Lower leg skin (tissue), 4 donors: ENCODE data around the gene ZBTB8B. TPM values are rescaled to one million over a fixed set of nuclear protein-coding genes. Genes with fewer than 3 reads are reported as not detected.
A peak's percentile ranks its signal among the peaks of the same experiment; 100 is the strongest.
"Not testable (repeated sequence)": the region's sequence is repeated elsewhere in the genome, so short reads cannot be mapped to it uniquely, and the experiment has no call there.

Experiments used
- DNase-seq, 2 donors: peaks; one replicate each; pipeline ENCODE4 v3.0.0-alpha.2; 2019; ENCODE audit warnings: low spot score in 2 of 2
- H3K4me3 ChIP-seq: fragments of 200-600 bp; sonication (generic); 2 replicates; pipeline ENCODE4 v1.5.1; 2017; ENCODE audit warnings: mild to moderate bottlenecking, low read depth; ENCODE audit not compliant: poor library complexity, severe bottlenecking
- POLR2A ChIP-seq, 2 donors: fragments of 450-650 bp; IDR thresholded peaks; one replicate each; pipeline ENCODE4 v1.6.1; 2016 to 2017; ENCODE audit warnings: antibody characterized with exemption in 2 of 2, mild to moderate bottlenecking in 1 of 2, moderate library complexity in 1 of 2
- WGBS, 2 donors: methylation state at CpG; one replicate each; pipeline ENCODE4 v1.1.5; 2018; 5-methylcytosine and 5-hydroxymethylcytosine counted together
- intact Hi-C: fragments of 100-400 bp; cut with DNase I; formaldehyde crosslinking; loops from one replicate; pipeline ENCODE4 v1.15.0; 2023; ENCODE audit warnings: low total_unique reads
- total RNA-seq, 4 donors: library from RNA; depleted of rRNA; stranded (reverse); fragments of >200 nt; gene quantifications; one replicate each; pipeline ENCODE4 v1.1.0, GENCODE V29; 2016
- TF ChIP-seq, protein P1 (sequence below), 3 donors: fragments of 450-650 bp; IDR thresholded peaks; one replicate each; pipeline ENCODE4 v1.5.1; 2016; ENCODE audit warnings: antibody characterized with exemption in 3 of 3, mild to moderate bottlenecking in 3 of 3, moderate library complexity in 2 of 3

The ZBTB8B gene
- total RNA-seq, 4 donors from 2014 or later: 0.02 TPM; not detected in 3

DNA sequence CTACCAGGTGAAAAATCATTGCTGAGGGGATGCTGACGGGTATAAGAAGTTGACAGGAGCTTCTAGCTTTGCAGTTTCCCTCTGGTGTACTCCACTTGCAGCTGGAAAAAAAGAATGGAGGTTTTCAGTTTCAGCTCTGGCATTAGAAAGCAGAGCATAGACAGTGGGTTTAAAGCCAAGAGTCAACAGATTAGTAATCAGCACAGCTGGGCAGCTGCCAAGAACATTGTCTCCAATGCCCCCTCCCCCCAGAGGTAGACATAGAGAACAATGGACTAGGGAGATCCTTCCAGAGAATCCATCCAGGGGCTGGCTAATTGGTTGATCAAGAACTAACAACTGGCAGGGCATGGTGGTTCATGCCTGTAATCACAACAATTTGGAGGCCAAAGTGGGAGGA lies 10.1 kb upstream of the ZBTB8B start:
- WGBS, 2 donors: 35 to 45% methylated on average over 1 of the region's 1 CpG
- DNase-seq: no peak
- no peak for TF ChIP-seq POLR2A (IDR thresholded peaks at IDR 0.05)
- TF ChIP-seq, protein P1, sequence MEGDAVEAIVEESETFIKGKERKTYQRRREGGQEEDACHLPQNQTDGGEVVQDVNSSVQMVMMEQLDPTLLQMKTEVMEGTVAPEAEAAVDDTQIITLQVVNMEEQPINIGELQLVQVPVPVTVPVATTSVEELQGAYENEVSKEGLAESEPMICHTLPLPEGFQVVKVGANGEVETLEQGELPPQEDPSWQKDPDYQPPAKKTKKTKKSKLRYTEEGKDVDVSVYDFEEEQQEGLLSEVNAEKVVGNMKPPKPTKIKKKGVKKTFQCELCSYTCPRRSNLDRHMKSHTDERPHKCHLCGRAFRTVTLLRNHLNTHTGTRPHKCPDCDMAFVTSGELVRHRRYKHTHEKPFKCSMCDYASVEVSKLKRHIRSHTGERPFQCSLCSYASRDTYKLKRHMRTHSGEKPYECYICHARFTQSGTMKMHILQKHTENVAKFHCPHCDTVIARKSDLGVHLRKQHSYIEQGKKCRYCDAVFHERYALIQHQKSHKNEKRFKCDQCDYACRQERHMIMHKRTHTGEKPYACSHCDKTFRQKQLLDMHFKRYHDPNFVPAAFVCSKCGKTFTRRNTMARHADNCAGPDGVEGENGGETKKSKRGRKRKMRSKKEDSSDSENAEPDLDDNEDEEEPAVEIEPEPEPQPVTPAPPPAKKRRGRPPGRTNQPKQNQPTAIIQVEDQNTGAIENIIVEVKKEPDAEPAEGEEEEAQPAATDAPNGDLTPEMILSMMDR (IDR thresholded peaks at IDR 0.05): no peak
- no peak overlapping the region for H3K4me3 ChIP-seq
- intact Hi-C loops: no loop called here

DNA sequence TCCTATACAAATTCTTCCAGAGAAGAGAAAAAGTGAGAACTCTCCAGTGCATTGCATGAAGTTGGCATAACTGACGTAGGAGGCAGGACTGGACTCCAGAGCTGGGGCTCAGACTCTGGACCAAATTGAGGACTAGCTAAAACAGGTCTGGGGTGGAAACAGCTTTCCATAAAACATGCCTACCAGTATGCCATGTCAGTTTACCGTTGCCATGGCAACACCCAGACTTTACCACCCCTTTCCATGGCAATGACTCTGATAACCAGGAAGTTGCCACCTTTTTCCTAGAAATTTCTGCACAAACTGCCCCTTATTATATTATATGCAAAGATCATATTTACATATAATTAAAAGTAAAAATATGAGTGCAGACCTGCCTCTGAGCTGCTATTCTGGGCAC lies 8.9 kb upstream of the ZBTB8B start:
- WGBS, 2 donors: 84 to 85% methylated on average over 2 of the region's 2 CpGs
- H3K4me3 ChIP-seq: no peak overlapping the region
- TF ChIP-seq, protein P1 (IDR thresholded peaks at IDR 0.05): no peak
- no peak for TF ChIP-seq POLR2A (IDR thresholded peaks at IDR 0.05)
- DNase-seq: no peak
- intact Hi-C loops: no loop called here

DNA sequence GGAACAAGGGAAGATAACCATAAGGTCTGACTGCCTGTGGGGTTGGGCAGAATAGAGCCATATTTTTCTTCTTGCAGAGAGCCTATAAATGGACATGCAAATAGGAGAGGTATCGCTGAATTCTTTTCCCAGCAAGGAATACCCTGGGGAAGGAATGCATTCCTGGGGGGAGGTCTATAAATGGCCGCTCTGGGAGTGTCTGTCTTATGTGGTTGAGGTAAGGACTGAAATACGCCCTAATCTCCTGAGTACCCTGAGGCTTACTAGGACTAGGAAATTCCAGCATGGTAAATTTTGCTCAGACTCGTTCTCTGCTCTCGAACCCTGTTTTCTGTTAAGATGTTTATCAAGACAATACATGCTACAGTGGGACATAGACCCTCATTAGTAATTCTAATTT lies 6.1 kb upstream of the ZBTB8B start:
- H3K4me3 ChIP-seq, DNase-seq, intact Hi-C loops: not testable (repeated sequence)
- 70 to 74% methylated on average over 5 of the region's 5 CpGs for WGBS, 2 donors

DNA sequence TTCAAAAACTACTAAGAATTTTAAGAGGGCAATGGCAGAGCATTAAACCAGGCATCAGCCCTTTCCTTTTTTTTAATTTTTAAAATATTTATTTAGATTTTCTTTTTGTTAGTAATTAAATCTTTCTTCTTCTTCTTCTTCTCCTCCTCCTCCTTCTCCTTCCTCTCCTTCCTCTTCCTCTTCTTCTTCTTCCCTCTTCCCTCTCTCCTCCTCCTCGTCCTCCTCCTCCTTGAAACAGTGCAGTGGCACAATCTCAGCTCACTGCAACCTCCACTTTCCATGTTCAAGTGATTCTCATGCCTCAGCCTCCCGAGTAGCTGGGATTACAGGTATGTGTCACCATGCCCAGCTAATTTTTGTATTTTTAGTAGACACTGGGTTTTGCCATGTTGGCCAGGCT lies 1.9 kb upstream of the ZBTB8B start:
- H3K4me3 ChIP-seq, DNase-seq, intact Hi-C loops: not testable (repeated sequence)
- WGBS, 2 donors: 85 to 93% methylated on average over 2 of the region's 2 CpGs

DNA sequence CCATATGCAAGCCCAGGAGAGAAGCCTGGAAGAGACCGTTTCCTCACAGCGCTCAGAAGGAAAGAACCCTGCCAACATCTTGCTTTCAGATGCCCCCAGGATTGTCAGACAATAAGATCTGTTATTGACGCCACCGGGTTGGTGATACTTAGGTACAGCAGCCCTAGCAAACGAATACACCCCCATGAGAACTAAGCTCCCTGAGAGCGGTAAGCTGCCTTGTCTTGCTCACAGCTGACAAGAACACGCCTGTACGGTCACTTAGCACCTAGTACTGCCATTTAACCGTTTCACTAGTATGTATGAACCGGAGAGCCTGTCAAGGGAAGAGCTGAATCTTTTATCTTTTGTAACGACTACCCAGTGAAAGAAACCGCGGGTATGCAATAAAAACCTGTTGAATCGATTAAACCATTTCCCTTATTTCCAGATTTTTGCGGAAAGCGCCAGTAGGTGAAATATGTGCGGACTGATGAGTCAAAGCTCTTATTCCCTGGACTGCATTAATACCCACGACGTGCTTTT lies 619 bp upstream of the ZBTB8B start:
- WGBS, 2 donors: 2 to 4% methylated on average over 19 of the region's 19 CpGs

DNA sequence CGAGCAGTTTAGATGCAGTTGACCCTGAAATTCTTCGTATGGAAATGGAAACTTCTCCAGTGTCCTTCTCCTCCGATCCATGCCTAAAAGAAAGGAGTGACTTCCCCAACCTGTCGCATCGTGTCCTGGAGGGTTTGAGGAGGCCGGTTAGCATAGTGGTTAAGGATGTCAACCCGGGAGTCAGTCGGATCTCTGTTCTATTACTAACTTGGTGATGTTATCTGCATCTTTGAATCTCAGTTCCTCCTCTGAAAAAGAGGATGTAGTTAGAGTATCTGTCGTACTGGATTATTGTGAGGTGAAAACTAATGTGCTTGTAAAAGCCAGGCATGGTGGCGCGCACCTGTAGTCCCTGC lies 684 bp downstream of the ZBTB8B start:
- H3K4me3 ChIP-seq: no peak overlapping the region
- WGBS, 2 donors: 36 to 40% methylated on average over 11 of the region's 11 CpGs
- TF ChIP-seq, protein P1 (IDR thresholded peaks at IDR 0.05): no peak
- no peak for TF ChIP-seq POLR2A (IDR thresholded peaks at IDR 0.05)
- intact Hi-C loops: no loop called here
- no peak for DNase-seq

More for the DNA sequence above, 619 bp upstream of the ZBTB8B start:
- no peak for TF ChIP-seq POLR2A (IDR thresholded peaks at IDR 0.05)
- TF ChIP-seq, protein P1 (IDR thresholded peaks at IDR 0.05): no peak
- no peak for DNase-seq
- intact Hi-C loops: no loop called here
- H3K4me3 ChIP-seq: peak overlapping the region; percentile 11

DNA sequence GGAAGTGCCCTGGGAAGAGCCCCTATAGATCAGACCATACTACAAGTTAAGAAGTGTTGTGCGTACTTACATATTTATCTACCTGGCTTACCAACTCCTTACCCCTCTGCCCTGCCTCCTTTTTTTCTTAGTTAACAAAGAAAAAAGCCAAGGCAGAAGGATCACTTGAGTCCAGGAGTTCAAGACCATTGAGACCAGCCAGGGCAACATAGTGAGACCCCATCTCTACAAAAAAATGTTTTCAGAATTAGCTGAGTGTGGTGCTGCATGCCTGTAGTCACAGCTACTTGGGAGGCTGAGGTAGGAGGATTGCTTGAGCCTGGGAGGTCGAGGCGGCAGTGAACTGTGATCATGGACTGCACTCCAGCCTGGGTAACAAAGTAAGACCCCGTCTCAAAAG lies 1.9 kb downstream of the ZBTB8B start:
- intact Hi-C loops: no loop called here
- TF ChIP-seq POLR2A (IDR thresholded peaks at IDR 0.05): no peak
- TF ChIP-seq, protein P1 (IDR thresholded peaks at IDR 0.05): no peak
- no peak for DNase-seq
- 92 to 94% methylated on average over 4 of the region's 4 CpGs for WGBS, 2 donors
- no peak overlapping the region for H3K4me3 ChIP-seq
